ENCODE measurements around the gene DNAJB7.
"Not testable (repeated sequence)": the region's sequence is repeated elsewhere in the genome, so short reads cannot be mapped to it uniquely, and the experiment has no call there.

Gene DNAJB7

DNA sequence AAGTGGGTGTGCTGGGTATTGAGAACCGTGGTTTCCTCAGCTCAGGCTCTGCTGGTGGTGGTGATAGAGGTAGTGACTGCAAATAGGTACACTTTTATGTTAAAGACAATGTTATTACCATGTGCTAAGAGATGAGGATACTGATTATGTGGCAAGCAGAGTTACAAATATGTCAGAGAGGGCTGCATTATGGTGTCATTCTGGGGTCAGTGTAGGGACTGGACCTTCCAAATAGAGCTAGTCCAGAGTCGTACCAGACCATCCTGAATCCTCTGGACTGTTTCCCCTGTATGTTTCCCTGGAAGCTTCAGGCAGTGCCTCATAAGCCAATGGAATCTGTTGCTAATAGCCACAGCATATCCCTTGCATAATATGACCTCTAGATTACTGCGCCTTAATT lies at the start of gene DNAJB7:
TSS of gene DNAJB7 (minus strand) at position 101 of the 400 bp plus-strand sequence. CDS start 119 bp downstream, outside the sequence.
- DNase-seq = no peak

DNA sequence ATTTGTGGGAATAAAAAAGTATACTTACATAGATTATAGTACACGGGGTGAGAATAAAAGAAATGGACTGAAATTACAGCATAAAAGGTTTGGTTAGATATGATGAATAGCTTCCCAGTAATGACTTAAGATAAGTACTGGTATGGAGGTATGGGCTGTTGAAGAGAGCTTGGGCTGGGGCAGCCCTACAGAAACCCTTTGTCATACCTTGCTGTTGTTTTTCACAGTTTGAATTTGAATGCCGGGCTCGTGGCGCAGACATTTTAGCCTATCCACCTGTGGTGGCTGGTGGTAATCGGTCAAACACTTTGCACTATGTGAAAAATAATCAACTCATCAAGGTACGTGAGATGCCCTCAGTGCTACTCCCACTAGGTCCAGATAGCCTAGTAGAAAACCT lies 47.0 kb upstream of the DNAJB7 start:
- no peak for DNase-seq

DNA sequence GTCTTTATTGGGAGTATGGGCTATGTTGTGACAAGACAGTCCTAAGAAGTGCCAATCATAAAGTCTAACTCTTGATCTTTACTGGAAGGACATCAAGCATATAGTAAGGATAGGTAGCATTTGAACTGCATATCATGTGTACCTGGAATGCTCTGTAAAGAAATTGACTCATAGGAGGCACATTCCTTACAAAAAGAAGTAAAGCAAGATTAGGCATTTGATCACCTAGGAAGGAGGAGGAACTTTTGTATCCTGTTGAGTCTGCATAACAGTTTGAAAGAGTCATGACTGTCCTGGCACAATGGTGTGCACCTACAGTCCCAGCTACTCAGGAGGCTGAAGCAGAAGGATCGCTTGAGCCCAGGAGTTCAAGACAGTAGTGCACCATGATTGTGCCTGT lies 42.2 kb upstream of the DNAJB7 start:
- no peak for DNase-seq

DNA sequence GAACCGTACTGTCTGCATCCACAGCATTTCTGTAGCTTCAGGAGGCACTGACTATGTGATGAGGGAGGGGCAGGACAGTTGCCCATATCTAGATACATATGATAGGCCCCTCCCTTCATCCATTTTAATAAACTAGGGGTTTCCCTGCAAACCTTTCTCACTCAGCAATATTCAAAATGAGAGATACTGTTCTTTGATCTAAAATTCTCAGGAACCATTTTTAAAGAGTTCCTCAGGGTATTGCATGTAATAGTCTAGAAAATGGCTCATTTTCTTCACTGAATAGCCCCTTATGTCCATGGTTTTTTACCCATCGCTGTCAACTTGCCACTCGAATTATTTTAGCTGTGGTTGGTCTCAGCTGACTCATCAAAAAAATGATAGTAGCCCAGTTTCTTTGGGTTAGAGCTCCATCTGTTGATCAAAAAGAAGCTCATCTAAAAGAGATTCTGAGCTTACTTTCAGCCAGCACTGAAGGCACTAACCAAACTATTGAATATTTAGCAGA lies 37.0 kb upstream of the DNAJB7 start:
- peak; percentile 39 to 68 for DNase-seq

DNA sequence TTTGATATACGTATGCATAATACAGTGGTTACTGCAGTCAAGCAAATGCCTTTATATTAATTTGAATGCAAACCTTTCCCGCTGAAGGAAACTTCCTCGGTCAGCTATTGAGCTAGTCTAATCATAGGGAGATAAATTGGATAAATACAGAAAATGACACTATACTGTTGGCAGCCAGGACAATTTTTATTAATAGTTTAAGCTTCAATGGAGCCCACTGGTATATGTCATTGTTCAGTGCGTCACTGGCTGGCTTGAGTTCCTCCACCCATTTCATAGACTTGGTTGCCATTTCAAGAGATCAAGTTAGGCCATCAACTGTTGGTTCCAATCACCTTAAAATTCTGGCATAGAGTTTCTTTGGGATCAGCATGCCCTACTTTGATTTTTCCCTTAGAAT lies 32.5 kb upstream of the DNAJB7 start:
- no peak for DNase-seq

DNA sequence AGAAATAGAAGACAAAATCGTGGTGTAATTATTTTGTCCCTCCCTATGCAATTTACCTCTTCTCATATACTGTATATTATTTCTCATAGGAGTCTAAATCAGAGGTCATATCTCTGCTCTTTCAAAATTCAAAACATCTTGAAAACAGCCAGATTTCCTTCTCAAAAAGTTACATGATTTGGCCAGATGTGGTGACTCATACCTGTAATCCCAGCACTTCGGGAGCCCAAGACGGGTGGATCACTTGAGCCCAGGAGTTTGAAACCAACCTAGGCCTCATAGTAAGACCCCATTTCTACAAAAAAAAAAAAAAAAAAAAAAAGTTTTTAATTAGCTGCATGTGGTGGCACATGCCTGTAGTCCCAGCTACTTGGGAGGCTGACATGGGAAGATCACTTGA lies 29.0 kb upstream of the DNAJB7 start:
- DNase-seq = no peak

DNA sequence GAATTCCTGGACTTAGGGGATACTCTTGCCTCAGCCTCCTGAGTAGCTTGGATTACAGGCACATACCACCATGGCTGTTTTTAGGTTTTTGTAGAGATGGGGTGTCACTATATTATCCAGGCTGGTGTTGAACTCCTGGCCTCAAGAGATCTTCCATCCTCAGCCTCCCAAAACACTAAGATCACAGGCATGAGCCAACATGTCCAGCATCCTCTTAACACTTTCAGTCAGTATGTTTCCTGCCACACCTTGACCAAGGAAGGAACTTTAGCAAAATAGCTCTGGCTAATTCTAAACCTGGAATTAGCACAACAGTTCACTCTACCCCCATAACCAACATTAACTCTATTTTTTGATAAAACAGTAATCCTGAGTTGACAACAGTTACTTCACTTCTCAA lies 27.2 kb upstream of the DNAJB7 start:
- no peak for DNase-seq

DNA sequence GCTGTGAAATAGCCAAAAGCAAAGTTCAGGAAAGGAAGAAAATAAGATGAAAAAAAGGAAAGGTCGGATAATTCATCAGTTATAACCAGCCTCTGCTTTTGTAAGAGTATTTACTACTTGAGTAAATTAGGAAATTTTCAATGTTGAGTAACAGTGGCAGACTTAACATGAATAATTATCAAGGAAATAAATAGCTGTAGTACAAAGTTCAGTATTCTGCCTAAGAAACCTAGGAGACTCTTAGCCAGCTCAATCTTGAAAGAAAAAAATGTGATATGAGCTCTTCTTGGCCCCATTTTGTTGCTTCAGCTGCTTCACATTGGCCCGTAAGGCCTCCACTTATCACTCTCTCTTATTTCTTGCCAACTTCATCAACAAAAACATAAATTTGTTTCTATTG lies 17.0 kb upstream of the DNAJB7 start:
- DNase-seq = no peak

DNA sequence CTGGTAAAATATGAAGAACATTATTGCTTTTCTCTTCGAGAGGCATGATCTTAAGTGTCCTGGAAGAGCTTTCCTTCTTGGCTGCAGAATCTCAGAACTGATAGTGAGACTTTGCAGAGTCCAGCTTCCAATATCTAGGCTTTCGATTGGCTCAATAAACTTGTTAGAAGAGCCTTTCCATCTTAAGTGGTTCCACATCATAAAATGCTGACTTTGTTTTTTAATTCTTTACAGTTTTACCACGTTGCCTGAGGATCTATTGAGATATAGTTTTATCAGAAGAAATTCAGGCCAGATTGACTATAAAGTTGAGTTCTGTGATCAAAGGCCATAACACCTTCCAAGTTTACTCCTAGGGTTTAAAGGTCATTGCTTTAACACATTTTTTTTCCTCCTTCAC lies 15.6 kb upstream of the DNAJB7 start:
- DNase-seq = no peak

DNA sequence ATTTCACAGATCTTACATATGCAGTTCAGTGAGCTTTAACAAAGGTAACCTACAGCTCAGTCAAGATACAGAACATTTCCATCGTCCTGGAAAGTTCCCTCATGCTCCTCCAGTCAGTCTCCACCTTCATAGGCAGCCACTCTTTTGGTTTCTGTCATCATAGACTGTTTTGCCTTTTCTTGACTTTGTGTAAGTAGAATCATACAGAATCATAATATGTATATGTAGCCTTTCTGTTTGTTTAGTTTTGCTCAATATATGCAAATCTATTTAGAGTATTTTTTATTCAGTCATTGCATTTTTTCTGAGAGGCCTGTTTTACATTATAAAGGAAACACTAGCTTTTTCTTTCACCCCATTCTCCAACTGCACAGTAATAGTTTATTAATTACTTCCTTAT lies 15.0 kb upstream of the DNAJB7 start:
- no peak for DNase-seq

DNA sequence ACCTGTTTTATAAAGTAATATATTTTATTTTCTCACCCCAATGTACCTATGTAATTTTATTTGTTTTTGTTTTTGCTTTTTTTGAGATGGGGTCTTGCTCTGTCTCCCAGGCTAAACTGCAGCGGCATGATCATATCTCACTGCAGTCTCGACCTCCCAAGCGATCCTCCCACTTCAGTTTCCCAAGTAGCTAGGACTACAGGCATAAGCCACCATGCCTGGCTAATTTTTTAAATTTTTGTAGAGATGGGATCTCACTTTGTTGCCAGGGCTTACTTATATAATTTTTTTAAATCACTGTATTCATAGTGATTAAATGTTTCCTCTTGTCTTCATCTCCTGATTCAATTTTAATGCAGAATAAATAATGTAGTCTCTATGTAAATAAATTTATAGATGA lies 13.2 kb upstream of the DNAJB7 start:
- no peak for DNase-seq

DNA sequence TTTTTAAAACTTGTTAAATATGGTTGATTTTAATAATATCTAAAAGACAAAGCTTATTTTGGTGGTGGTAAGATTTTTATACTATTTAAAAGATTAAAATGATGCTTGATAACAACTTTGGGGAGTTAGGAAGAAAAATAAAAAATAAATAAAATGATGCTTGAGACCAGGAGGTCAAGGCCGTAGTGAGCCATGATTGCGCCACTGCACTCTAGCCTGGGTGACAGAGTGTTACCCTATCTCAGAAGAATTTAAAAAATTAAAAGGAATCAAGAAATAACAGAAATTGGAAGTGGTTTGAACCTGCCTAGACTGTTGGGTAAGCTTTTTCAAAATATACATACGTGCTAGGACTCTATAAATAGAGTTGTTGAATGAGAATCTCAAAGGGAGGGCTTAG lies 12.1 kb upstream of the DNAJB7 start:
- DNase-seq = no peak

DNA sequence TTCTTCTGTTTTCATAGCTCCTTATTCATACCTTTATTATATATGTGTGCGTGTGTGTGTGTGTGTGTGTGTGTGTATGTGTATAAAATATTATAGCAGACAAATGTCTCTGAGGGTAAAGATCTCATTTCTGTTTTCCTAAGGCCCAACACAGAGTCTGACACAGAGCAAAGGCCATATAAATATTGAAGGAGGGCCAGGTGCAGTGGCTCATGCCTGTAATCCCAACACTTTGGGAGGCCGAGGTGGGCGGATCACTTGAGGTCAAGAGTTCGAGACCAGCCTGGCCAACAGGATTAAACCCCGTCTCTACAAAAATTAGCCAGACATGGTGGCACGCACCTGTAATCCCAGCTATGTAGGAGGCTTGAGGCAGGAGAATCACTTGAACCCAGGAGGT lies 6.5 kb upstream of the DNAJB7 start:
- DNase-seq = not testable (repeated sequence)

DNA sequence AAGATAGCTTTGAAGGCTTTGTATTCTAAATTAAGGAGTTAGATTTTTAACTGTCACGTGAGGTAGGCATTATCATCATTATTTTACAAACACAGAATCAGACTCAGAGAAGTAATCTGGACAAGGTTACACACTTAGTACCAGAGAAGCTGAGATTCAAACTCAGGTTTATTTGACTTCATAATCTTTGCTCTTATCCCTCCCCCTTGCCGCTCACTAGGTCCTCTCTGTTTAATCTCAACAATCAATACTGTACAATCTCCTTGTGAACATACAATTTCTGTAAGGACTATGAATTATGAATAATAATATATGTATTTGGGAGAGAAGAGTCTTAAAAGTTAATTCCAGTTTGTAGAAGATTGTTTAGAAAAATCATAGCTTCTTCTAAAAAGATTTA lies 5.2 kb upstream of the DNAJB7 start:
- DNase-seq = no peak

DNA sequence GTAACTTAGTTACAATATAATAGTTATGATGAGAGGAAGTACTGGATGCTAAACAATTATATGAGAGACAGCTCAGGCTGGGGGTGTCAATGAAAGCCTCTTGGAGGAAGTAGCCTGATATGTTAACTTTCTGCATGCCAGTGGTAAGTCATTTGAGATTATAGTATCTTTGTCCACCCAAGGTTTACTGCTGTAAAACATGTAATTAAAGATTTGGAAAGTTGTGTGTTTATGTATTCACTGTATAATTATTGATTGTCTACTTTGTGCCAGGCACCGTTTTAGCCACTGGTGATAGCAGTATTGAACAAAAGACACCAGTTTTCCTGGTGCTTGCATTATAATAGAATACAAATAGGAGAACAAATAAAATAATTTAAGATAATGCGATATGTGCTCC lies 624 bp upstream of the DNAJB7 start:
- DNase-seq = no peak

DNA sequence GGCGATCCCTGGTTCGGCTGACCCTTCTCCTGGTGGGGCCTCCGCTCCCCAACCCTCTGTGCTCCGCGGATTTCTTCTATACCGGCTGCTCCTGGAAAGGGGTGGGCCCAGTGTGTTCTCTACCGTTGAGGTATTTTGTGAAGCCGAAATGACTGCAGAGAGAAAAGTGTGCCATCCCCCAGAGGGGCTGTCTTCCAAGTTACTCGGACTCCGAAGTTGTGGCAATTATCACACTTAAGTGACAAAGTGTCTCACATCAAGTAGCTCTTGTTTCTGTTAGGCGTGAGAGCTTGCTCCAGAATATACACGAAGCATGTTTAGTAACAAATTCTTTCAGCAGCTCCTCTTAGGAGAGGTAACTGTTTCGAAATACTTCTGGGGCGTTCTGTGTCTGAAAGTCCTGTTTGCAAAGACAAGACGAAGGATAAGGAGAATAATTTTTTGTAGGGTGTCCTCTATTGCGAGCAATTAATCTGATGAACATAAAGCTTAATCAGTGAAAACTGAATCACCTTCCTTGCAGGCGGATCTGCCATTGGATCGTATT lies 4.5 kb downstream of the DNAJB7 start:
- no peak for DNase-seq

DNA sequence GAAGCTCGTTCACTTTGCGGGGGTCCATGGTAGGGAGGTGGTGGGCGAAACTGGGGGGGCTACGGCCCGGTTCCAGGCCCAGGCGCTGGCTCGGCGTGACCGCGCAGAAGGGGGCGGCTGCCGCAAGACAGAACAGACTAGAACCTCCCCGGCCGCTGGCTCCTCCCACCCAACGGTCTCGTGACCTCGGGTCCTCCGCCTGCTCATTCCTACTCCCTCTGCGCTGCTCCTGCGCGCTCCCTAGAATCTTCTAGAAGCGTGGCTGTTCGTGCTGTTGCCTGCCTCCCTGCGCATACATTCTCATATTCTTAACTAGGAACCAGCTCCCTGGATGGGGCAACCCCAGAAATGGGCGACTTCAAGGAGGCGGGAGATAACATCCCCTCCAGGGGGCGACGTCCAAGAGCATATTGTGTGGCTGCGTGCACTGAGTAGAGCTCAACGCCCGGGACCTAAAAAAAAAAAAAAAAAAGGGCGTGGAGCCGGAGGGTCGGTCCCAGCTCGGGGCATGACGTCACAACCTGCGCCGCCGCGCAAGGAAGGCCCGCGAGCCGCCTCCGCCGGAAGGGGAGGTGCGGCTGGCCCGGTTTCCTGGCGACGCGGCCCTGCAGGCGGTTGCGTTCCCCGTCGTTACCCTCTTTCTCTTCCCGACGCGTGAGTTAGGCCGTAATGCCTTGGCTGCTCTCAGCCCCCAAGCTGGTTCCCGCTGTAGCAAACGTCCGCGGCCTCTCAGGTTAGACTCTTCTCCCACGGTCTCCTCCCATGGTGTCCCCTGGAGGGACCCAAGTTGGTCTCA lies 5.2 kb downstream of the DNAJB7 start, which contains the start of the genes ST13 and XPNPEP3:
TSS of gene ST13 (minus strand) at position 127 of the 796 bp plus-strand sequence. CDS start at position 28, 99 bp downstream.
TSS of gene XPNPEP3 (plus strand) at position 636 of the 796 bp plus-strand sequence. CDS start at position 670, 34 bp downstream.
- DNase-seq = peak; percentile 91 to 96

DNA sequence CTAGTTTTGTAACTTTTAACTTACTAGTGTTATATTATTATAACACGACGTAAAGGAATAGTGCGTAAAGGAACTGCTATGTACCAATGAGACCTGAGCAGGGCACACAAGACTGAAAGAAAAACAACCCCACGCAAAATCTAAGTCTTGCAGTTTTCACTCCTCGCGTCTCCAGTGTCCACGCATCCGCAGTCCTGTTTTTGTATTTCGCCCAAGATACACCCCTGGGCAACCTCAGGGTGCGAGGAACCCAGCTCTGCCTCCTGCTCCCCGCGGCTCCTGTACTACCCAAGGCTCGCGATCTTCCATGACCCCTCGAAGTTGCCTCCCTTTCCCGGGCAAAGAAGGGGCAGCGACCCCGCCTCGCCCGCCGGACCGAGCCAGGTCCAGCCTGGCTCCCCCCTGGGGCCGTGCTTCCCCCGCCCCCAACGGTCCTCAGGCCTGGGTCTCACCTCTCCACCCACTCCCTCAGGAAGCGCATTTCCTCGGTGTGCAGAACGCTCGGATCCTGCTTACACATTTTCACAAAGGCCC lies 5.9 kb downstream of the DNAJB7 start:
- peak in 1 of 2 experiments; percentile 41 for DNase-seq

DNA sequence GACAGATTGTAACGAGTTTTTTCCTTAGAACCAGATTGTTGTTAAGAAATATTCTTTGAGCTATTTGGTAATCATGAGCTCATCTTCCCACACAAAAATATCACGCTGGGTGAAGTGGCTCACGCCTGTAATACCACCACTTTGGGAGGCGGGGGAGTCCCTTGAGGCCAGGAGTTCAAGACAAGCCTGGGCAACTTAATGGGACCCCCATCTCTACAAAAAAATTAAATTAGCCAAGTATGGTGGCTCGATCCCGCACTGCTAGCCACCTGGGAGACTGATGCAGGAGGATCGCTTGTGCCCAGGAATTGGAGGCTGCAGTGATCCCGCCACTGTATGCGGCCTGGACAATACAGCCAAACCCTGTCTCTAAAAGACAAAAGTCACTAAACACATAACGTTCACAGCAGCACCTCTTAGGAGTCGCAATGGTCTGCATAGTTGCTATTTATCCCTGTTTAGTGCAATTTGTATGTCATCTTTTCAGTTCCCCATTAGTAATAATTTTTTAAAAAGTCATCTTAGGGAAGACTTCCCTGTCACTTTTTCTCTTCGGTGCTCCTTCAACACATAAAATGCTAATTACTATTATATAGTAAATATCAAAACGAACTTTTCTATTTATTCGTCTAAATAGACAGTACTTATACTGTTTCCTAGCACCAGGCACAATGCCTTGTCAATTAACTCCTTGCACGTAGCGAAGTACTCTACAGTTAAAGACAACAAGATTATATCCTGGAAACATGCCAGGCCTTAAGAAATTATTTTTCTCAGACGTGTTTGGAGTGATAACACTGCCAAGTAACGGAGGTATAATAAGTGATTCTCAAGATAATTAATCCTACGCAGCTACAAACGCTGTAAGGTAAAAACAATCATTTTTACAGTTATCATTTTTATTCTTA lies 6.6 kb downstream of the DNAJB7 start:
- peak in 1 of 2 experiments; percentile 11 for DNase-seq

DNA sequence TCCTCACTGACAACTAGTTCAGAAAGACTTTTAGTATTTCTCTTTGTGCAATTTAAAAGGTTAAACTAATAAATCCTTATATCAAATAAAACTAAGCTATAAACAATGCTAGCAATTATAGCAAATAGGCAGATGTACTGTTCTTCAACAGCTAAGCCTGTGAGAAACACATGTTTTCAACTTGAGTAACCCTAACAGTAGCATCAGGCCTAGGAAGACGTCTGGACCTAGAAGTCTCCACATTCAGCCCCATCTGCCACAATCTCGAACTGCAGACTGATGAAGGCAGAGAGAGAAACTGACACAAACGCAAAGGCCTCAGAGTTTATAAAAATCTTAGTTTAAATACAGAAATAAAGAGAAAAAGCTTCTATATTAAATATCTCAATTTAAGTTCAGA lies 8.0 kb downstream of the DNAJB7 start:
- DNase-seq = no peak

DNA sequence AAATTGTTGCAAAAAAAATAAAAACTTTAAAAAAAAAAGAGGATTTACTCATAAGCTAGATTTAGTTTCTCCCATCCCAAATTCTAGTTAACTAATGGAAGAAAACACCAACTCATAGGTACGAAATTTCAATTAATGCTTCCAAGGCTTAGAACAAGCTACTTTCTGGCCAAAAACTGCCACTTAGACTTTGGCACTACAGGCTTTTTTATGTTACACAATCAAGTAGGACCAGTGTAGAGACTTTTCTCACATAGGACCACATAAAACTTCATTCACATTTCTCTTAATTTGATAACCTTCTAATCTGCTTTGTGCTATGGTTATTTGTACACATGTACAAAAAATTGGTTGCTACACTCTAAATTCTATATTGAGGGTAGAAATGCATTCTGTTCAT lies 8.6 kb downstream of the DNAJB7 start:
- no peak for DNase-seq

DNA sequence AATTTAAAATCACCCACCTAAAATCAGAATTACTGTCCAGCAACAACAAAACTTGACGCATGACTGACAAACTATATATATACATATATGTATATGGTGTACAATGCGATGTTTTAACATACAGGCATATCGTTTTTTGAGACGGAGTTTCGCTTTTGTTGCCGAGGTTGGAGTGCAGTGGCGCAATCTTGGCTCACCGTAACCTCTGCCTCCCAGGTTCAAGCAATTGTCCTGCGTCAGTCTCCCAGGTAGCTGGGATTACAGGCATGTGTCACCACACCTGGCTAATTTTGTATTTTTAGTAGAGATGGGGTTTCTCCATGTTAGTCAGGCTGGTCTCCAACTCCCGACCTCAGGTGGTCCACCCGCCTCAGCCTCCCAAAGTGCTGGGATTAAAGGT lies 16.1 kb downstream of the DNAJB7 start:
- not testable (repeated sequence) for DNase-seq

DNA sequence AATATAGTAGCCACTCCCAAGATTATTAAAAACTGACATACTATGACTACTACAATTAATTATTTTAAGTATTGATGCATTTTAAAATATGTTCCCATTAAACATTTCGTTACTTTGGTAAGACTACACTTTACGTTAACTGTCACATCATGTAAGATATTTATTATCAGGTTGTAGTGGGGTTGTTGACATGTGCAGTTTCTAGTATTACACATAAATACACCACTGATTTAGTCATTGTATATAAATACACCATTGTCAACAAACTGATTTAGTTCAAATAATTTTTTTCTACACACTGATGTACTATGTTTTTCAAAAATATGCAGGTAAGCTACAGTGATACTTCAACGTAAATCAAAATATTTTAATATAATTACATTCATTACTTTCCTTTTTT lies 17.0 kb downstream of the DNAJB7 start:
- no peak for DNase-seq

Measured in NCI-H526 (cell line).